Activated naive CD8-positive, alpha-beta T cell treated with anti-CD3 and anti-CD28 coated beads, Interleukin-2, amount 10 ng/mL, durations not matched to agents 7 days and 5 days (primary cell): ENCODE data around the gene RHOD. TPM values are rescaled to one million over a fixed set of nuclear protein-coding genes. Genes with fewer than 3 reads are reported as not detected.
A peak's percentile ranks its signal among the peaks of the same experiment; 100 is the strongest.

ENCODE experiments used
- ATAC-seq: fragments of 150-1000 bp; cut with Tn5 transposase; one replicate; pipeline ENCODE4 v1.10.0; 2021; ENCODE audit warnings: low read depth, moderate library complexity
- POLR2A ChIA-PET: fragments of 350-600 bp; sonication (Branson Sonifier 250); formaldehyde crosslinking; loops from one replicate; lab custom pipeline; 2021; ENCODE audit warnings: antibody characterized with exemption; lab: Charles Lee
- DNase-seq: peaks from one replicate; pipeline ENCODE4 v3.0.0; 2021
- H3K27ac Mint-ChIP-seq: one replicate; pipeline ENCODE4 v1.8.0; 2022; ENCODE audit warnings: mild to moderate bottlenecking, mixed read lengths
- H3K27me3 Mint-ChIP-seq: one replicate; pipeline ENCODE4 v1.8.0; 2022; ENCODE audit warnings: mild to moderate bottlenecking, moderate library complexity, mixed read lengths
- H3K36me3 Mint-ChIP-seq: one replicate; pipeline ENCODE4 v1.8.0; 2021; ENCODE audit warnings: mild to moderate bottlenecking, mixed read lengths
- H3K4me1 Mint-ChIP-seq: one replicate; pipeline ENCODE4 v1.8.0; 2021; ENCODE audit warnings: mixed read lengths
- H3K4me3 Mint-ChIP-seq: one replicate; pipeline ENCODE4 v1.8.0; 2022; ENCODE audit warnings: mild to moderate bottlenecking, moderate library complexity, mixed read lengths
- H3K9me3 Mint-ChIP-seq: one replicate; pipeline ENCODE4 v1.8.0; 2021; ENCODE audit warnings: mixed read lengths
- total RNA-seq, 2 experiments: library from RNA; stranded (reverse); gene quantifications; one replicate each; pipeline ENCODE4 v1.2.3, GENCODE V29; 2021

The RHOD gene
- total RNA-seq, 2 experiments from 2014 or later = 0.39 to 0.54 TPM

DNA sequence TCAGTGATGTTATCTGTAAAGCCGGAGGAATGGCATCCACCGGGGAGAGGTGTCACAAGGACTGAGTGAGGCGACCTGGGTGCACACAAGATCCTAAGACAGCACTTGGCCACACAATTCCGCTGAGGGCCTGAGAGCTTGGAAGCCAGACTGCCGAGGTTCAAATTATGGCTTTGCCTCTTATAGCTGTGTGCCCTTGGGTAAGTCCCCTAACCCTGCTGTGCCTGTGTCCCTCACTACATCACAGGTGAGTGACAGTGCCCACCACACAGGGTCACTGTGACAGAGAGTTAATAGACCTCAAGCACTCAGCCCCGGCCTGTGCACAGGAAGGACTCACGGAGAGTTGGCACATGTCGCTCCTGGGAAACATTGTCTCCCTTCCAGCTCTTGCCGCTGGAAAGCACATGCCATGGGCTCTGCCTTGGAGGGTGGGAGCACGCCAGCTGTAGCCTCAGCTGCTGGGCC is 592 bp downstream of the RHOD start:
- Mint-ChIP-seq H3K27ac (no peak overlapping the region), H3K27me3 (peaks cover 6% of the 10 kb centered on the region), H3K9me3 (no peaks in the 10 kb centered on the region), H3K4me3 (peak overlapping the region; percentile 8), H3K4me1 (peaks cover 5% of the 10 kb centered on the region), H3K36me3 (no peaks in the 10 kb centered on the region)
- ATAC-seq (no peak), DNase-seq (no peak)
- POLR2A ChIA-PET = interaction anchor here (0.5 to 0.6 kb wide), 2 partner anchors 19 to 316 kb away, joined by 3 read pairs; no protein-coding TSS in a partner anchor

DNA sequence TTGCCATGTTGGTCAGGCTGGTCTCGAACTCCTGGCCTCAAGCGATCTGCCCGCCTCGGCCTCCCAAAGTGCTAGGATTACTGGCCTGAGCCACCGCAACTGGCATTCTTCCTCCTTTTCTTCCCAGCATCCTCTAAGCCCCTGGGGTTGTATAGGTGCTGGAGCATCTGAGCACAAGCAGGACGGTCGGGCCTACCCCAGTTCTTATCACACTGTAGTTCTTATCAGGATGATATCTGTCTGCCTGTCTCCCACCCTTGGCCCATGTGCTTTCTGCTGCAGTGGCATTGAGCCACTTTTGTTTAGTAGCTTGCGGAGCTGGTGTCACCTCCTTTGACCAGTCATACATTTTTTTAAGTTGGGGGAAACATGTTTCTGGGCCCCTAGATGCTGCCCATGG is 1.9 kb downstream of the RHOD start:
- ATAC-seq (no peak), DNase-seq (no peak)
- no peaks in the 10 kb centered on the region for H3K36me3 Mint-ChIP-seq
- H3K9me3 Mint-ChIP-seq = no peaks in the 10 kb centered on the region
- POLR2A ChIA-PET = no interaction called here
- H3K27ac Mint-ChIP-seq = no peak overlapping the region
- H3K4me3 Mint-ChIP-seq = no peak overlapping the region
- H3K27me3 Mint-ChIP-seq = peaks cover 2% of the 10 kb centered on the region
- H3K4me1 Mint-ChIP-seq = peaks cover 5% of the 10 kb centered on the region

DNA sequence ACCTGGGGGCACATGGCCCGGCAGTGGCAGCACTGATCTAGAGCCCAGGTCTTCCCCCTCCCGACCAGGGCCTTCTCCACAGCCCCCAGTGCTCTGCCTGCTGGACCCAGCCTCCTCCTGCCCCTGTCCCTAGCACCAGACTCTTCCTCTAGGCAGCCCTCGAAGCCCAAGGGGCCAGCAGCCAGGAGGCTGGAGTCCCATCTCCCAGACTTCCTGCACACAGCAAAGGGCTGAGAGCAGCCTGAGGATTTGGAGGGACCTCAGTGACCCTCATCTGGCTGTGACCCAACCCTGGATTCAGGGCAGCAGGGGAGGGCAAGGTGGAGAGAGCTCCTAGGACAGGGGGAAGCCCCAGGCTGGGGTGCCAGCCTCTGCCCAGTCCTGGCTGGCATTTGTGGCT is 3.0 kb downstream of the RHOD start:
- H3K27ac Mint-ChIP-seq = no peak overlapping the region
- H3K4me1 Mint-ChIP-seq = peaks cover 5% of the 10 kb centered on the region
- no peaks in the 10 kb centered on the region for H3K36me3 Mint-ChIP-seq
- POLR2A ChIA-PET = no interaction called here
- no peak overlapping the region for H3K4me3 Mint-ChIP-seq
- ATAC-seq = no peak
- DNase-seq = no peak
- H3K27me3 Mint-ChIP-seq = peaks cover 2% of the 10 kb centered on the region
- no peaks in the 10 kb centered on the region for H3K9me3 Mint-ChIP-seq

DNA sequence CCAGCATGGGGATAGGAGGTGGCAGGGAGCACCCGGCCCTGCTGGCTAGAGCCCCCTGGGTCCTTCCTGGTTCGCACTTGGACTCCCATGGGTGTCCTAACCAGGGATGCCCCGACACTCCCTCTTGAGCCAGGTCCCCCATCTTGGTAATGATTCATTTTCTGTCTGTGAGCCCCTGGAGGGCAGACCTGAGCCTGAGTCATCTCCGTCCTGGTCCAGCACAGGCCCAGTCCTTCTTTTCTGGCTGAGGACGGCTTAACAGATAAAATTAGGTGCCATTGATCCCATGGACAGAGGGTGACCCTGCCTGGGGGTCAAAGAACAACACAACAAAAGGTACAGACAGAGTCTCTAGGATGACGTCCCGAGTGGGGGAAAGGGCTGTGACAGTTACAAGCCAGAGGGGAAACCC is 3.5 kb downstream of the RHOD start:
- POLR2A ChIA-PET = no interaction called here
- H3K4me3 Mint-ChIP-seq = no peak overlapping the region

GRCh38 chr11:67062526-67063373 is 6.1 kb downstream of the RHOD start:
- H3K4me1 Mint-ChIP-seq = no peaks in the 10 kb centered on the region
- POLR2A ChIA-PET = interaction anchor here (0.7 kb wide), 1 partner anchor 60 kb away, joined by 4 read pairs; no protein-coding TSS in a partner anchor
- H3K27me3 Mint-ChIP-seq = peaks cover 3% of the 10 kb centered on the region
- no peak overlapping the region for H3K27ac Mint-ChIP-seq
- no peak overlapping the region for H3K4me3 Mint-ChIP-seq
- DNase-seq (no peak), ATAC-seq (no peak)
- no peaks in the 10 kb centered on the region for H3K9me3 Mint-ChIP-seq
- no peaks in the 10 kb centered on the region for H3K36me3 Mint-ChIP-seq

More for the DNA sequence above, 3.5 kb downstream of the RHOD start:
- ATAC-seq = no peak
- H3K36me3 Mint-ChIP-seq = no peaks in the 10 kb centered on the region
- no peak overlapping the region for H3K27ac Mint-ChIP-seq
- DNase-seq = no peak
- H3K4me1 Mint-ChIP-seq = peaks cover 5% of the 10 kb centered on the region
- H3K27me3 Mint-ChIP-seq = peaks cover 2% of the 10 kb centered on the region
- no peaks in the 10 kb centered on the region for H3K9me3 Mint-ChIP-seq

GRCh38 chr11:67066333-67066709 is 9.7 kb downstream of the RHOD start:
- DNase-seq (no peak), ATAC-seq (no peak)
- POLR2A ChIA-PET = interaction anchor here (1.1 kb wide), 1 partner anchor 10 kb away, joined by 3 read pairs; the partner anchor contains the start of gene RHOD
- no peaks in the 10 kb centered on the region for H3K9me3 Mint-ChIP-seq
- no peak overlapping the region for H3K4me3 Mint-ChIP-seq
- H3K27me3 Mint-ChIP-seq = peaks cover 7% of the 10 kb centered on the region
- no peaks in the 10 kb centered on the region for H3K4me1 Mint-ChIP-seq
- no peak overlapping the region for H3K27ac Mint-ChIP-seq
- H3K36me3 Mint-ChIP-seq = no peaks in the 10 kb centered on the region

- H3K4me1 Mint-ChIP-seq = peaks cover 4% of the 10 kb centered on the region
- peaks cover 8% of the 10 kb centered on the region for H3K27me3 Mint-ChIP-seq
- H3K27ac Mint-ChIP-seq = no peak overlapping the region
- POLR2A ChIA-PET = interaction anchor here (1.3 kb wide), 1 partner anchor 18 kb away, joined by 4 read pairs; no protein-coding TSS in a partner anchor
- H3K4me3 Mint-ChIP-seq = peak overlapping the region; percentile 55
- no peaks in the 10 kb centered on the region for H3K36me3 Mint-ChIP-seq
- peak; percentile 92 for ATAC-seq
- peak; percentile 85 for DNase-seq
- H3K9me3 Mint-ChIP-seq = no peaks in the 10 kb centered on the region
Measured at GRCh38 chr11:67071420-67072284, 15.0 kb downstream of the RHOD start.

GRCh38 chr11:67072295-67072694 is 15.6 kb downstream of the RHOD start:
- DNase-seq (no peak), ATAC-seq (no peak)
- Mint-ChIP-seq H3K4me3 (no peak overlapping the region), H3K36me3 (no peaks in the 10 kb centered on the region), H3K27me3 (peaks cover 8% of the 10 kb centered on the region), H3K27ac (no peak overlapping the region), H3K9me3 (no peaks in the 10 kb centered on the region), H3K4me1 (peaks cover 4% of the 10 kb centered on the region)
- POLR2A ChIA-PET = interaction anchor here (1.3 kb wide), 1 partner anchor 19 kb away, joined by 4 read pairs; no protein-coding TSS in a partner anchor

GRCh38 chr11:67073908-67074307 is 17.3 kb downstream of the RHOD start:
- no peak for DNase-seq
- H3K4me1 Mint-ChIP-seq = peaks cover 4% of the 10 kb centered on the region
- POLR2A ChIA-PET = interaction anchor here (0.6 kb wide), 1 partner anchor 1400 kb away, joined by 3 read pairs; no protein-coding TSS in a partner anchor
- no peak overlapping the region for H3K4me3 Mint-ChIP-seq
- H3K36me3 Mint-ChIP-seq = no peaks in the 10 kb centered on the region
- H3K9me3 Mint-ChIP-seq = no peaks in the 10 kb centered on the region
- H3K27ac Mint-ChIP-seq = no peak overlapping the region
- peaks cover 7% of the 10 kb centered on the region for H3K27me3 Mint-ChIP-seq
- ATAC-seq = no peak

GRCh38 chr11:67076202-67076601 is 19.6 kb downstream of the RHOD start:
- Mint-ChIP-seq H3K36me3 (no peaks in the 10 kb centered on the region), H3K4me3 (no peak overlapping the region), H3K4me1 (peaks cover 4% of the 10 kb centered on the region), H3K9me3 (no peaks in the 10 kb centered on the region), H3K27me3 (peaks cover 5% of the 10 kb centered on the region), H3K27ac (no peak overlapping the region)
- POLR2A ChIA-PET = interaction anchor here (0.7 kb wide), 1 partner anchor 19 kb away, joined by 3 read pairs; no protein-coding TSS in a partner anchor
- DNase-seq = no peak
- no peak for ATAC-seq

- H3K4me3 Mint-ChIP-seq = no peak overlapping the region
- peaks cover 11% of the 10 kb centered on the region for H3K4me1 Mint-ChIP-seq
- H3K27me3 Mint-ChIP-seq = peaks cover 6% of the 10 kb centered on the region
- POLR2A ChIA-PET = no interaction called here
- no peaks in the 10 kb centered on the region for H3K36me3 Mint-ChIP-seq
- DNase-seq = no peak
- no peaks in the 10 kb centered on the region for H3K9me3 Mint-ChIP-seq
- no peak overlapping the region for H3K27ac Mint-ChIP-seq
- no peak for ATAC-seq
Measured at GRCh38 chr11:67079065-67079705, 22.5 kb downstream of the RHOD start.

- H3K27ac Mint-ChIP-seq = peak overlapping the region; percentile 54
- peak; percentile 20 for ATAC-seq
- H3K9me3 Mint-ChIP-seq = no peaks in the 10 kb centered on the region
- no peak for DNase-seq
- H3K36me3 Mint-ChIP-seq = no peaks in the 10 kb centered on the region
- H3K4me3 Mint-ChIP-seq = peak overlapping the region; percentile 41
- POLR2A ChIA-PET = interaction anchor here (0.9 to 1.1 kb wide), 5 partner anchors 18 to 180 kb away, joined by 3 to 5 read pairs (median 3); partner anchors contain the start of gene KDM2A
- H3K4me1 Mint-ChIP-seq = peaks cover 11% of the 10 kb centered on the region
- peaks cover 3% of the 10 kb centered on the region for H3K27me3 Mint-ChIP-seq
Measured at GRCh38 chr11:67082071-67082791, 25.6 kb downstream of the RHOD start.
